Measurements from ENCODE around the gene NUDT4. TPM values are rescaled to one million over a fixed set of nuclear protein-coding genes. Genes with fewer than 3 reads are reported as not detected.

Gene NUDT4
- total RNA-seq, 1 experiment from 2014 or later, result 93.8 TPM

GRCh38 chr12:93419388-93420034, 41.8 kb downstream of the NUDT4 start:
- TF ChIP-seq CTCF (conservative IDR thresholded peaks at IDR 0.05; ENCODE audit: low read depth, low read length), result peak; percentile 66
- TF ChIP-seq EZH2 (IDR thresholded peaks at IDR 0.05; ENCODE audit: borderline replicate concordance, low read depth, low read length, poor library complexity, severe bottlenecking), result no peak

GRCh38 chr12:93422050-93422449, 44.3 kb downstream of the NUDT4 start:
- intact Hi-C loops (cut with micrococcal nuclease; ENCODE audit: unreplicated experiment), result loop anchor here (10.0 kb wide), 1 partner anchor 683 kb away; no protein-coding TSS in a partner anchor
- no peak for DNase-seq (ENCODE audit: low spot score)
- H3K4me1 ChIP-seq (ENCODE audit: insufficient read depth, low read length, poor library complexity, severe bottlenecking), result peaks cover 70% of the 10 kb centered on the region
- ChIA-PET POLR2A (ENCODE audit: low non-redundant PET) (no interaction called here), CTCF (no interaction called here)
- no peaks in the 10 kb centered on the region for H3K36me3 ChIP-seq (ENCODE audit: insufficient read depth, low read length, poor library complexity, severe bottlenecking)
- no peak overlapping the region for H3K27ac ChIP-seq (ENCODE audit: low read depth, low read length, poor library complexity, severe bottlenecking)
- no TSS peak for BruUV-seq (replicated peaks)
- no peak overlapping the region for H3K4me3 ChIP-seq (ENCODE audit: low read depth, low read length, poor library complexity, severe bottlenecking)
- H3K9me3 ChIP-seq (ENCODE audit: low read depth, low read length, poor library complexity, severe bottlenecking), result no peaks in the 10 kb centered on the region
- no peaks in the 10 kb centered on the region for H3K27me3 ChIP-seq (replicated peaks; ENCODE audit: insufficient read depth, low read depth, low read length, poor library complexity)
- no peak for TF ChIP-seq EZH2 (IDR thresholded peaks at IDR 0.05; ENCODE audit: borderline replicate concordance, low read depth, low read length, poor library complexity, severe bottlenecking)
- no peak for TF ChIP-seq CTCF (conservative IDR thresholded peaks at IDR 0.05; ENCODE audit: low read depth, low read length)

More at GRCh38 chr12:93419388-93420034, 41.8 kb downstream of the NUDT4 start:
- peaks cover 73% of the 10 kb centered on the region for H3K4me1 ChIP-seq (ENCODE audit: insufficient read depth, low read length, poor library complexity, severe bottlenecking)
- ChIA-PET POLR2A (ENCODE audit: low non-redundant PET) (interaction anchor here (0.6 kb wide), 1 partner anchor 218 kb away, joined by 3 read pairs; no protein-coding TSS in a partner anchor), CTCF (interaction anchor here (0.6 to 1.3 kb wide), 9 partner anchors 11 to 775 kb away, joined by 3 to 13 read pairs (median 4); no protein-coding TSS in a partner anchor)
- DNase-seq (ENCODE audit: low spot score), result peak; percentile 78
- H3K36me3 ChIP-seq (ENCODE audit: insufficient read depth, low read length, poor library complexity, severe bottlenecking), result no peaks in the 10 kb centered on the region
- no peak overlapping the region for H3K4me3 ChIP-seq (ENCODE audit: low read depth, low read length, poor library complexity, severe bottlenecking)
- BruUV-seq (replicated peaks), result no TSS peak
- H3K9me3 ChIP-seq (ENCODE audit: low read depth, low read length, poor library complexity, severe bottlenecking), result no peaks in the 10 kb centered on the region
- intact Hi-C loops (cut with micrococcal nuclease; ENCODE audit: unreplicated experiment), result loop anchor here (10.0 kb wide), 1 partner anchor 685 kb away; no protein-coding TSS in a partner anchor
- H3K27ac ChIP-seq (ENCODE audit: low read depth, low read length, poor library complexity, severe bottlenecking), result no peak overlapping the region
- H3K27me3 ChIP-seq (replicated peaks; ENCODE audit: insufficient read depth, low read depth, low read length, poor library complexity), result no peaks in the 10 kb centered on the region

GRCh38 chr12:93425736-93426411, 48.1 kb downstream of the NUDT4 start:
- TF ChIP-seq EZH2 (IDR thresholded peaks at IDR 0.05; ENCODE audit: borderline replicate concordance, low read depth, low read length, poor library complexity, severe bottlenecking) (no peak), CTCF (conservative IDR thresholded peaks at IDR 0.05; ENCODE audit: low read depth, low read length) (no peak)

More at GRCh38 chr12:93425736-93426411, 48.1 kb downstream of the NUDT4 start:
- no TSS peak for BruUV-seq (replicated peaks)
- Histone ChIP-seq H3K4me1 (ENCODE audit: insufficient read depth, low read length, poor library complexity, severe bottlenecking) (peaks cover 63% of the 10 kb centered on the region), H3K27me3 (replicated peaks; ENCODE audit: insufficient read depth, low read depth, low read length, poor library complexity) (no peaks in the 10 kb centered on the region), H3K36me3 (ENCODE audit: insufficient read depth, low read length, poor library complexity, severe bottlenecking) (no peaks in the 10 kb centered on the region), H3K27ac (ENCODE audit: low read depth, low read length, poor library complexity, severe bottlenecking) (peak overlapping the region; percentile 21), H3K4me3 (ENCODE audit: low read depth, low read length, poor library complexity, severe bottlenecking) (no peak overlapping the region), H3K9me3 (ENCODE audit: low read depth, low read length, poor library complexity, severe bottlenecking) (no peaks in the 10 kb centered on the region)
- no peak for DNase-seq (ENCODE audit: low spot score)
- ChIA-PET POLR2A (ENCODE audit: low non-redundant PET) (no interaction called here), CTCF (interaction anchor here (0.7 kb wide), 1 partner anchor 8 kb away, joined by 5 read pairs; no protein-coding TSS in a partner anchor)
- intact Hi-C loops (cut with micrococcal nuclease; ENCODE audit: unreplicated experiment), result loop anchor here (10.0 kb wide), 1 partner anchor 679 kb away; no protein-coding TSS in a partner anchor
